GM12878 (cell line): ENCODE measurements around the gene CISTR.

Experiments used
- ATF7 ChIP-seq: fragments of 450-650 bp; IDR thresholded peaks from 2 replicates; pipeline ENCODE4 v1.6.1; 2016; ENCODE audit warnings: low read depth, mild to moderate bottlenecking
- BCL11A ChIP-seq: IDR thresholded peaks from 2 replicates; pipeline ENCODE4 v1.6.1; 2011; ENCODE audit warnings: low read depth, low read length
- BCL3 ChIP-seq: IDR thresholded peaks from 2 replicates; pipeline ENCODE4 v1.6.1; 2011; ENCODE audit warnings: borderline replicate concordance, low read depth, mild to moderate bottlenecking, moderate library complexity, low read length; ENCODE audit not compliant: insufficient read depth, poor library complexity, severe bottlenecking
- BMI1 ChIP-seq: fragments of 450-650 bp; IDR thresholded peaks from 2 replicates; pipeline ENCODE4 v1.6.1; 2016; ENCODE audit warnings: mild to moderate bottlenecking, moderate library complexity, borderline replicate concordance
- CBX5 ChIP-seq: sonication (generic); IDR thresholded peaks from 2 replicates; pipeline ENCODE4 v1.6.1; 2016; ENCODE audit warnings: low read depth, moderate library complexity, mild to moderate bottlenecking, inconsistent platforms
- CHD2 ChIP-seq: IDR thresholded peaks from 2 replicates; pipeline ENCODE4 v1.6.1; 2011; ENCODE audit warnings: low read depth, low read length, improper control_type of control experiment, borderline replicate concordance
- CUX1 ChIP-seq: IDR thresholded peaks from 2 replicates; pipeline ENCODE4 v1.6.1; 2012; ENCODE audit warnings: improper control_type of control experiment, low read depth, low read length; ENCODE audit not compliant: insufficient replicate concordance
- ETV6 ChIP-seq, 2 experiments: fragments of 450-650 bp in 1 of 2; IDR thresholded peaks in 1 of 2; conservative IDR thresholded peaks in 1 of 2; 2 replicates each; pipeline ENCODE4 v1.6.1; 2014; ENCODE audit warnings: antibody characterized with exemption in 1 of 2, borderline replicate concordance in 1 of 2, low read depth in 1 of 2, mild to moderate bottlenecking in 1 of 2, moderate library complexity in 1 of 2
- EZH2 ChIP-seq: IDR thresholded peaks from 2 replicates; pipeline ENCODE4 v1.6.1; 2012; ENCODE audit warnings: low read depth, mild to moderate bottlenecking, control low read depth, inconsistent platforms, low read length, borderline replicate concordance; ENCODE audit not compliant: control insufficient read depth
- IRF5 ChIP-seq: fragments of 450-650 bp; IDR thresholded peaks from 2 replicates; pipeline ENCODE4 v1.6.1; 2017; ENCODE audit warnings: borderline replicate concordance
- KLF5 ChIP-seq: fragments of 450-650 bp; IDR thresholded peaks from 2 replicates; pipeline ENCODE4 v1.6.1; 2014; ENCODE audit warnings: mild to moderate bottlenecking; ENCODE audit not compliant: partially characterized antibody
- MEF2B ChIP-seq: fragments of 450-650 bp; IDR thresholded peaks from 2 replicates; pipeline ENCODE4 v1.6.1; 2018; ENCODE audit warnings: mild to moderate bottlenecking, moderate library complexity; ENCODE audit not compliant: partially characterized antibody, poor library complexity, severe bottlenecking
- MLLT1 ChIP-seq: fragments of 450-650 bp; IDR thresholded peaks from 2 replicates; pipeline ENCODE4 v1.6.1; 2016; ENCODE audit warnings: mild to moderate bottlenecking
- STAT3 ChIP-seq: IDR thresholded peaks from 2 replicates; pipeline ENCODE4 v1.6.1; 2011; ENCODE audit warnings: low read depth, low read length, improper control_type of control experiment

GRCh38 chr12:53747095-53747494, 4.7 kb downstream of the CISTR start:
- TF ChIP-seq MEF2B (no peak), BMI1 (no peak), IRF5 (no peak), BCL11A (no peak), MLLT1 (no peak), CBX5 (no peak), BCL3 (no peak), EZH2 (no peak), KLF5 (no peak), ETV6 (conservative IDR thresholded peaks at IDR 0.05 in 1 of 2, IDR thresholded peaks at IDR 0.05 in 1 of 2; ENCODE audit: borderline replicate concordance in 1 of 2, low read depth in 1 of 2) (no peak), CUX1 (no peak), ATF7 (no peak), CHD2 (no peak), STAT3 (no peak)
